K562 (cell line): ENCODE measurements around the gene IRF1. TPM values are rescaled to one million over a fixed set of nuclear protein-coding genes. Genes with fewer than 3 reads are reported as not detected.

Source experiments
- CBFB ChIP-seq: sonication (generic); formaldehyde crosslinking; IDR thresholded peaks from 2 replicates; pipeline ENCODE4 v1.4.0; 2020; ENCODE audit warnings: mild to moderate bottlenecking, missing genetic modification reagents
- CBX5 ChIP-seq: IDR thresholded peaks from 2 replicates; pipeline ENCODE4 v1.6.1; 2014; ENCODE audit warnings: low read depth, borderline replicate concordance
- CC2D1A ChIP-seq: fragments of 450-650 bp; IDR thresholded peaks from 2 replicates; pipeline ENCODE4 v1.6.1; 2017; ENCODE audit warnings: mild to moderate bottlenecking
- DMBX1 ChIP-seq: fragments of 250-450 bp; sonication (Bioruptor Pico); IDR thresholded peaks from 2 replicates; pipeline ENCODE4 v1.8.0; 2022; ENCODE audit warnings: inconsistent platforms, mild to moderate bottlenecking, moderate library complexity, borderline replicate concordance
- GATAD2B ChIP-seq: fragments of 450-650 bp; IDR thresholded peaks from 2 replicates; pipeline ENCODE4 v1.6.1; 2017; ENCODE audit warnings: mild to moderate bottlenecking, borderline replicate concordance
- GTF2E2 ChIP-seq: fragments of 200-800 bp; sonication (Bioruptor generic); IDR thresholded peaks from 2 replicates; pipeline ENCODE4 v1.6.1; 2016; ENCODE audit warnings: missing genetic modification characterization, missing compliant biosample characterization
- L3MBTL2 ChIP-seq: fragments of 450-650 bp; IDR thresholded peaks from 2 replicates; pipeline ENCODE4 v1.6.1; 2016; ENCODE audit warnings: mild to moderate bottlenecking, moderate library complexity
- MTA3 ChIP-seq: fragments of 450-650 bp; formaldehyde crosslinking; IDR thresholded peaks from 2 replicates; pipeline ENCODE4 v1.6.1; 2017; ENCODE audit warnings: mild to moderate bottlenecking, borderline replicate concordance
- RB1 ChIP-seq: fragments of 450-650 bp; IDR thresholded peaks from 2 replicates; pipeline ENCODE4 v1.6.1; 2017; ENCODE audit warnings: low read depth, mild to moderate bottlenecking
- SOX6 ChIP-seq: fragments of 450-650 bp; IDR thresholded peaks from 2 replicates; pipeline ENCODE4 v1.6.1; 2014; ENCODE audit warnings: mild to moderate bottlenecking
- SREBF1 ChIP-seq: fragments of 150-350 bp; IDR thresholded peaks from 2 replicates; pipeline ENCODE4 v1.6.1; 2014; ENCODE audit warnings: antibody characterized with exemption, low read depth, low read length, borderline replicate concordance
- ZBTB1 ChIP-seq: sonication (generic); formaldehyde crosslinking; IDR thresholded peaks from 2 replicates; pipeline ENCODE4 v1.8.1; 2023; ENCODE audit warnings: missing genetic modification reagents, low read depth, mild to moderate bottlenecking, borderline replicate concordance
- ZEB2 ChIP-seq: fragments of 450-650 bp; IDR thresholded peaks from 2 replicates; pipeline ENCODE4 v1.6.1; 2016
- ZNF76 ChIP-seq: fragments of 250-450 bp; sonication (Bioruptor Pico); IDR thresholded peaks from 2 replicates; pipeline ENCODE4 v1.4.0; 2020; ENCODE audit warnings: mild to moderate bottlenecking, moderate library complexity, borderline replicate concordance
- ZSCAN32 ChIP-seq: fragments of 450-650 bp; formaldehyde crosslinking; IDR thresholded peaks from 2 replicates; pipeline ENCODE4 v1.4.0; 2020; ENCODE audit warnings: mild to moderate bottlenecking, moderate library complexity
- polyA plus RNA-seq, 8 experiments: library from polyadenylated mRNA; depleted of rRNA in 4 of 8; stranded (reverse) in 5 of 8; unstranded in 3 of 8; fragments of >200 nt; fragmentation: Nextera tagmentation in 2 of 8; fragmentation: Illumina TruSeq in 1 of 8; extraction: Ambion mirVana in 2 of 8; extraction: Trizol in 1 of 8; gene quantifications; 2 replicates each; pipeline versions ENCODE4 v1.2.1 to v1.2.3, GENCODE V29; 2011 to 2014; ENCODE audit warnings: inconsistent platforms in 1 of 8, missing spikeins in 1 of 8
- total RNA-seq, 7 experiments: library from RNA; depleted of rRNA in 6 of 7; stranded (reverse); fragments of >200 nt in 6 of 7; fragmentation: Illumina TruSeq in 2 of 7; extraction: Trizol in 2 of 7; gene quantifications; 2 replicates each; pipeline versions ENCODE4 v1.2.1 to v1.2.3, GENCODE V29; 2011 to 2021; ENCODE audit warnings: low replicate concordance in 1 of 7
- TF ChIP-seq, protein P1 (sequence below): fragments of 450-650 bp; formaldehyde crosslinking; IDR thresholded peaks from 2 replicates; pipeline ENCODE4 v1.4.0; 2022; ENCODE audit warnings: mild to moderate bottlenecking, moderate library complexity
- TF ChIP-seq, protein P2 (sequence below), 2 experiments: fragments of 450-650 bp; formaldehyde crosslinking in 1 of 2; IDR thresholded peaks; 2 replicates each; pipeline versions ENCODE4 v1.4.0 to v1.6.1; 2014 to 2020; ENCODE audit warnings: mild to moderate bottlenecking in 2 of 2, borderline replicate concordance in 1 of 2, low read depth in 1 of 2
- TF ChIP-seq, protein P3 (sequence below): sonication (generic); formaldehyde crosslinking; IDR thresholded peaks from 2 replicates; pipeline ENCODE4 v1.8.0; 2022; ENCODE audit warnings: mild to moderate bottlenecking, low read depth, missing genetic modification reagents

IRF1 gene
- total and polyA plus RNA-seq, 9 of the 15 experiments (the other 6 are each of a cell fraction or from before 2014, with no cell fraction given), result 1.1 to 12.3 (median 5.9) TPM

DNA sequence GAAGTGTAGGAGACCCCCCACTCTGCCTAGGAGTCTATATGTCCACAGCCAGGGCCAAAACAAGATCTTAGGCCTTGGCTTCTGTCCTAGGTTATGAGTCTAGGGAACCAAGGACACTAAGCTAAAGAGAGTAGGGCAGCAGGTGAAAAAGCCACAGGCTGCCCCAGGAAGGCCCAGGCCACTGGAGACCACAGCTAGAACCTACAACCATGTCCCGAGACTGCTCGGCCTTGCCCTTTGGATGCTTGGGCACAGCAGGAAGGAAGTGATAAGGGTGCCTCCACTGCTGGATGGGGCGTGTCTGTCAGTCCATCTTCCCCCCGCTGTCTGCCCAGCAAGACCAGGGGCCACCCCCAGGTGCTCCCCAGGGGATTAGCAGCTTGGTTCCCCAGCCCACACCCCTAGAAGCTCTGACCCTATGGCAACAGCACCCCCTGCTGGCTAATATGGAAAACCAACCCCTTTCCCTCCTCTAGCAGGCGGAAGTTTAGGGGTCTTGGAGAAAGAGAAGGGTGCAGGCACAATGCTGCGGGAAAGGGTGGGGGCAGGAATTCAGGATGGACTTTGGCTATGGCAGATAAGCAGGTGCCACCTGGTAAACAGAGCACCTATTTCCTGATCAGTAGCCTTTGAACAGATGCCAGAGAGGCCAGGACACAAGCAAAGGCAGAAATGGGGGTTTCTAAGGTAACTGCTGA, 10.5 kb upstream of the IRF1 start (continued):
- TF ChIP-seq, protein P1, sequence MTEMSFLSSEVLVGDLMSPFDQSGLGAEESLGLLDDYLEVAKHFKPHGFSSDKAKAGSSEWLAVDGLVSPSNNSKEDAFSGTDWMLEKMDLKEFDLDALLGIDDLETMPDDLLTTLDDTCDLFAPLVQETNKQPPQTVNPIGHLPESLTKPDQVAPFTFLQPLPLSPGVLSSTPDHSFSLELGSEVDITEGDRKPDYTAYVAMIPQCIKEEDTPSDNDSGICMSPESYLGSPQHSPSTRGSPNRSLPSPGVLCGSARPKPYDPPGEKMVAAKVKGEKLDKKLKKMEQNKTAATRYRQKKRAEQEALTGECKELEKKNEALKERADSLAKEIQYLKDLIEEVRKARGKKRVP (CRISPR knock-in tag), result peak; percentile 42; the same call in 1 of the 2 replicates
- TF ChIP-seq CBFB (CRISPR knock-in tag) (peak; percentile 82; the same call in 1 of the 2 replicates), ZEB2 (peak; percentile 33; the same call in 1 of the 2 replicates), GATAD2B (0 out of 2 replicates have a peak, but pooled peaks have one; percentile 25), ZBTB1 (no peak), GTF2E2 (tag) (no peak), SREBF1 (no peak), L3MBTL2 (0 out of 2 replicates have a peak, but pooled peaks have one; percentile 19), RB1 (0 out of 2 replicates have a peak, but pooled peaks have one; percentile 40), DMBX1 (CRISPR knock-in tag) (peak; percentile 23; the same call in 1 of the 2 replicates), ZNF76 (peak; percentile 44; the same call in 1 of the 2 replicates), ZSCAN32 (CRISPR knock-in tag) (peak; percentile 2; the same call in 1 of the 2 replicates), CBX5 (0 out of 2 replicates have a peak, but pooled peaks have one; percentile 53), CC2D1A (peak; percentile 91), MTA3 (0 out of 2 replicates have a peak, but pooled peaks have one; percentile 30), SOX6 (peak; percentile 21; the same call in 1 of the 2 replicates)
- TF ChIP-seq, protein P2, sequence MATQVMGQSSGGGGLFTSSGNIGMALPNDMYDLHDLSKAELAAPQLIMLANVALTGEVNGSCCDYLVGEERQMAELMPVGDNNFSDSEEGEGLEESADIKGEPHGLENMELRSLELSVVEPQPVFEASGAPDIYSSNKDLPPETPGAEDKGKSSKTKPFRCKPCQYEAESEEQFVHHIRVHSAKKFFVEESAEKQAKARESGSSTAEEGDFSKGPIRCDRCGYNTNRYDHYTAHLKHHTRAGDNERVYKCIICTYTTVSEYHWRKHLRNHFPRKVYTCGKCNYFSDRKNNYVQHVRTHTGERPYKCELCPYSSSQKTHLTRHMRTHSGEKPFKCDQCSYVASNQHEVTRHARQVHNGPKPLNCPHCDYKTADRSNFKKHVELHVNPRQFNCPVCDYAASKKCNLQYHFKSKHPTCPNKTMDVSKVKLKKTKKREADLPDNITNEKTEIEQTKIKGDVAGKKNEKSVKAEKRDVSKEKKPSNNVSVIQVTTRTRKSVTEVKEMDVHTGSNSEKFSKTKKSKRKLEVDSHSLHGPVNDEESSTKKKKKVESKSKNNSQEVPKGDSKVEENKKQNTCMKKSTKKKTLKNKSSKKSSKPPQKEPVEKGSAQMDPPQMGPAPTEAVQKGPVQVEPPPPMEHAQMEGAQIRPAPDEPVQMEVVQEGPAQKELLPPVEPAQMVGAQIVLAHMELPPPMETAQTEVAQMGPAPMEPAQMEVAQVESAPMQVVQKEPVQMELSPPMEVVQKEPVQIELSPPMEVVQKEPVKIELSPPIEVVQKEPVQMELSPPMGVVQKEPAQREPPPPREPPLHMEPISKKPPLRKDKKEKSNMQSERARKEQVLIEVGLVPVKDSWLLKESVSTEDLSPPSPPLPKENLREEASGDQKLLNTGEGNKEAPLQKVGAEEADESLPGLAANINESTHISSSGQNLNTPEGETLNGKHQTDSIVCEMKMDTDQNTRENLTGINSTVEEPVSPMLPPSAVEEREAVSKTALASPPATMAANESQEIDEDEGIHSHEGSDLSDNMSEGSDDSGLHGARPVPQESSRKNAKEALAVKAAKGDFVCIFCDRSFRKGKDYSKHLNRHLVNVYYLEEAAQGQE (IDR thresholded peaks at IDR 0.05; ENCODE audit: borderline replicate concordance), result peak; percentile 94
- TF ChIP-seq, protein P2 (CRISPR knock-in tag; IDR thresholded peaks at IDR 0.05; ENCODE audit: low read depth), result no peak
- TF ChIP-seq, protein P3, sequence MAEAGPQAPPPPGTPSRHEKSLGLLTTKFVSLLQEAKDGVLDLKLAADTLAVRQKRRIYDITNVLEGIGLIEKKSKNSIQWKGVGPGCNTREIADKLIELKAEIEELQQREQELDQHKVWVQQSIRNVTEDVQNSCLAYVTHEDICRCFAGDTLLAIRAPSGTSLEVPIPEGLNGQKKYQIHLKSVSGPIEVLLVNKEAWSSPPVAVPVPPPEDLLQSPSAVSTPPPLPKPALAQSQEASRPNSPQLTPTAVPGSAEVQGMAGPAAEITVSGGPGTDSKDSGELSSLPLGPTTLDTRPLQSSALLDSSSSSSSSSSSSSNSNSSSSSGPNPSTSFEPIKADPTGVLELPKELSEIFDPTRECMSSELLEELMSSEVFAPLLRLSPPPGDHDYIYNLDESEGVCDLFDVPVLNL (CRISPR knock-in tag), result no peak
